Measurements from ENCODE around the gene DIS3L2.

DIS3L2 gene

DNA sequence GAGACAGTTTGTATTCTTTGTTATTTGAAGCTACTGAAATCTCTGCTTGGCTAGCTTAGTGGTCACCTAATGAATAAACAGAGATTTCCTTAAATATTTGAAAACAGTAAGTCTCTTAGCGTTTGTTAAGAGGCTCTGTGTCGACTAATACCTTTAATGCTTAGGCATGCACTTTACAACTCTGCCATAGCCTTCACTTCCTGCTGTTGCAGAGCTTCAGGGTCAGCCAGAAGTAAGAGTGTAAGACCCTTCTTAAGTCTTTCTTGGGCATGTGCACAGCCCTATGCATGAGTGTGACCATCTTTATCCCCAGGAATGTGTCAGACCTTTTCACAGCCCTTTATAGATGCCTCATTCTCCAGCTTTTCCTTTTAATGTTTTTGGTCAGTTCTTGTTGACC lies 221.8 kb downstream of the DIS3L2 start:
- no peak overlapping the region for H3K4me2 ChIP-seq
- no peaks in the 10 kb centered on the region for H3K4me1 ChIP-seq
- no peak for TF ChIP-seq Cebpa-rat (IDR thresholded peaks at IDR 0.05)
- peaks cover 24% of the 10 kb centered on the region for H3K9me3 ChIP-seq
- H3K9ac ChIP-seq = no peak overlapping the region
- no peaks in the 10 kb centered on the region for H3K27me3 ChIP-seq
- no peak overlapping the region for H3K27ac ChIP-seq
- H3K36me3 ChIP-seq = peaks cover 11% of the 10 kb centered on the region; the same call in 1 of the 2 replicates
- H4K20me1 ChIP-seq = no peaks in the 10 kb centered on the region
- no peak overlapping the region for H3K4me3 ChIP-seq

DNA sequence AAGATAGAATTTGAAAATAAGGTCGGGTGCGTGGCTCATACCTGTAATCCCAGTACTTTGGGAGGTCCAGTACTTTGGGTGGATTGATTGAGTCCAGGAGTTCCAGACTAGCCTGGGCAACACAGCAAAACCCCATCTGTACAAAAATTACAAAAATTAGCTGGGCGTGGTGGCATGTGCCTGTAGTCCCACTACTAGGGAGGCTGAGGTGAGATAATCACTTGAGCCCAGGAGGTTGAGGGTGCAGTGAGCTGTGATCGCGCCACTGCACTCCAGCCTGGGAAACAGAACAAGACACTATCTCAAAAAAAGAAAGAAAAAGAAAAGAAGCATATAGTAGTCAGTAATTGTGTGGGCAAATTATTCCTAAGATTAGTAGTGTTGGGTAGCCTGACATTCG lies 222.8 kb downstream of the DIS3L2 start:
- peaks cover 24% of the 10 kb centered on the region for H3K9me3 ChIP-seq

DNA sequence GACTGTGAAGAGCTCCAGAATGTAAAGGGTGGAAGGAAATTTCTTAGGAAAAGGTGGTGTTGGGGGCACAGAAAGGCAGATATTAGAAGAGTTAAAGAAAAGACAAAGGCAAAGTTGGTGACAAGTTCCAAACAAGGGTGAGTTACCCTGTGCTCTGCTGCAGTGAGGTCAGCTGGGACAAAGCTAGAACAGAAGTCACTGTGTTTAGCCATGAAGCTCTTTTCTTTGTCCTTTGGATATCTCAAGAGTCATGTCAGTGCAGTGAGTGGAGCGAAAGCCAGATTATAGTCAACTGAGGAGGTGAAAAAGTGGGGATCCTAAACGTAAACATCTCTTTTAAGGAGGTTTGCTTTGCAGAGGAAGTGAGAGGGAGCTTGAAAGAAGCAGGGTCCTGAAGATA lies 229.3 kb downstream of the DIS3L2 start:
- H3K4me1 ChIP-seq = peaks cover 10% of the 10 kb centered on the region
- TF ChIP-seq Cebpa-rat (IDR thresholded peaks at IDR 0.05) = no peak
- no peak overlapping the region for H3K27ac ChIP-seq
- no peak overlapping the region for H3K4me3 ChIP-seq
- H3K27me3 ChIP-seq = no peaks in the 10 kb centered on the region
- peaks cover 11% of the 10 kb centered on the region; the same call in 1 of the 2 replicates for H3K36me3 ChIP-seq
- peaks cover 18% of the 10 kb centered on the region for H3K9me3 ChIP-seq
- no peaks in the 10 kb centered on the region for H4K20me1 ChIP-seq
- H3K9ac ChIP-seq = no peak overlapping the region
- H3K4me2 ChIP-seq = no peak overlapping the region

More for the DNA sequence above, 222.8 kb downstream of the DIS3L2 start:
- Histone ChIP-seq H3K4me3 (no peak overlapping the region), H3K27ac (no peak overlapping the region), H3K9ac (no peak overlapping the region), H4K20me1 (no peaks in the 10 kb centered on the region), H3K4me1 (no peaks in the 10 kb centered on the region), H3K36me3 (peaks cover 11% of the 10 kb centered on the region; the same call in 1 of the 2 replicates), H3K4me2 (no peak overlapping the region), H3K27me3 (no peaks in the 10 kb centered on the region)
- no peak for TF ChIP-seq Cebpa-rat (IDR thresholded peaks at IDR 0.05)

DNA sequence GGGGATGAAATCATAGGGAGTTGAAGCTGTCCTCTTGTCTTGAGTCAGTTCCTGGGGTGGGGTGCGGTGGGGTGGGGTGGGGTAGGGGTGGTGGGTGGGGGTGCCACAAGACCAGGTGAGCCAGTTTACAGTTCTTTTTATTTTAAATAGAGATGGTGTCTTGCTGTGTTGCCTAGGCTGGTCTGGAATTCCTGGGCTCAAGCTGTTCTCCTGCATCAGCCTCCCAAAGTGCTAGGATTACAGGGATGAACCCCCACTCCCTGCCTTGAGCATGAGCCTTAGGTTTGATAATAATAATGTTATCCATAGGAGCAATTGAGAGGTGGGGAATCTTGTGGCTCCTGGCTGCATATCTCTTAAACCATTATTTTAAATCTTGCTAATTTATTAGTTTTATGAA lies 234.0 kb downstream of the DIS3L2 start:
- Histone ChIP-seq H3K9ac (no peak overlapping the region), H3K9me3 (peaks cover 15% of the 10 kb centered on the region), H3K4me3 (no peak overlapping the region), H3K36me3 (peaks cover 16% of the 10 kb centered on the region), H3K27ac (no peak overlapping the region), H3K4me1 (peaks cover 10% of the 10 kb centered on the region), H4K20me1 (no peaks in the 10 kb centered on the region), H3K27me3 (no peaks in the 10 kb centered on the region), H3K4me2 (no peak overlapping the region)
- TF ChIP-seq Cebpa-rat (IDR thresholded peaks at IDR 0.05) = no peak

DNA sequence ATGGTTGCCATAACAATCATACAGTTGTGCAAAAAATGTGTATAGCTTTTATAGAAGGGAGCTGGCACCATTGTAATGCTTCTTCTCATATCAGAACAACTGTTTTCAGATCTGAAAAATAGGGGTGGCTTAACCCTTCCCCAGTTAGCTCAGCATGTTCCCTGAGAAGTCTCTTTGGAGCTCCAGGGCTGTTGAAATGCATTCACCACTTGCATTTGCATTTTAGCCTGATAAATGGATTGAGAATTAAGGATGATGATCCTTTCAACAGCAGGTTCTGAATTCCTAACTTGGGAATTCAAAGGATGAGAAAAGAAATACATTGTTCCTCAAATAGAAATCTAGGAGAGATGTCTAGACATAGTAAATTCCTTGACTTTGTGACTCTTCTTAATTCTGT lies 235.3 kb downstream of the DIS3L2 start:
- H3K9me3 ChIP-seq = peaks cover 15% of the 10 kb centered on the region
- H3K4me3 ChIP-seq = no peak overlapping the region
- no peak overlapping the region for H3K4me2 ChIP-seq
- peaks cover 22% of the 10 kb centered on the region for H3K36me3 ChIP-seq
- H3K4me1 ChIP-seq = peaks cover 10% of the 10 kb centered on the region
- H4K20me1 ChIP-seq = no peaks in the 10 kb centered on the region
- no peak for TF ChIP-seq Cebpa-rat (IDR thresholded peaks at IDR 0.05)
- no peak overlapping the region for H3K9ac ChIP-seq
- no peaks in the 10 kb centered on the region for H3K27me3 ChIP-seq
- no peak overlapping the region for H3K27ac ChIP-seq

DNA sequence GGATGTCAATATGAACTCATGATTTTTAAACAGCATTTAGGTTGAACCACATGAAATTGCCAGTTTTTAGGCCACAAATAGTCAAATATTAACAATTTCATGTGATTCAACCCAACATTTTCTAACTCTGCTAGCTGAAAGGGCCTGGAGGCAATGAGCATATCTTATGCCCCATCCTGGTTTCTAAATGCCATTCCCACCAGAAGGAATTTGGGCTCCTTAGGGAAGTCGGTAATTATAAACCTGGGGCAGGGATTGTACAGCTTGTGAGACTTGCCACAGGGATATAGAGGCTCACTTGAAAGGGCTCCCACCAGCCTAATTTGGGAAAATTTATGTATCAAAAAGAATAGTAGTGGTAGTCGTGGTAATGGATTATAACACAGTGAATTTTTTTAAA lies 238.7 kb downstream of the DIS3L2 start:
- Histone ChIP-seq H3K9ac (no peak overlapping the region), H3K4me1 (no peaks in the 10 kb centered on the region), H3K27ac (no peak overlapping the region), H3K27me3 (no peaks in the 10 kb centered on the region), H3K4me3 (no peak overlapping the region), H3K4me2 (no peak overlapping the region), H3K9me3 (peaks cover under 1% of the 10 kb centered on the region; the same call in 1 of the 2 replicates), H3K36me3 (peaks cover 36% of the 10 kb centered on the region), H4K20me1 (no peaks in the 10 kb centered on the region)
- no peak for TF ChIP-seq Cebpa-rat (IDR thresholded peaks at IDR 0.05)

DNA sequence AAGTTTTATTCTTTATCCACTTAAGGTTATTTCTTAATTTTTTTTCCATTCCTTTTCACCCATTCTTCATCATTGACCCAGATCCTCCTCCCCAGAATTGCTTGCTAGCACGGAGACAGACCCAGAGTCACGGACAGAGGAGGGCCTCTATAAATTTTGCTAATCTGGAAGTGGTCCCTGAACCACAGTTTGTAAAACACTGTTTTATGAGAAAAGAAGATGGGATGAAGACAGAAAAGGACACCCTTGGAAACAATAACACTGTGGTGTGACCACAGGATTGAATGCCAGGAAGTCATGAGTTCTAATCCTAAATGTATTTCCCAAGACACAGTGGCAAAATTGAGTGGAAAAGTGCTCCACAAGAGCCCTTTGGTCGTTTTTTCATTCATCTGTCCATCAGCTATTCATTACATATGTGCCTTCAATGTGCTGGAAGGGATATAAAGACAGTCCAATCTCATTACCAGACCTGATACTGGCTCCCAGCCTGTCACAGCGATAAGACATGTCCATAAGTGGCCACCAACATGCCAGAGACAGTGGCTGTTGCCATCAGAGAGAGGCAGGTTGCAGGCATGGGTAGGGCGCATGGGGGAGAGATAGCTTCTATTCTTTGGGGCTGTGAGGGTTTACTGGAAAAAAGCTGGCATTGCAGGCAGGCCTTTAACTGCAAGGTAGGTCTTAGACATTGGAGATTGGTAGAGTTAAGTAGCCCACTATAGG lies 241.8 kb downstream of the DIS3L2 start:
- Histone ChIP-seq H3K4me1 (no peaks in the 10 kb centered on the region), H3K9ac (no peak overlapping the region), H3K27me3 (no peaks in the 10 kb centered on the region), H3K27ac (no peak overlapping the region), H3K9me3 (no peaks in the 10 kb centered on the region), H3K36me3 (peaks cover 36% of the 10 kb centered on the region), H3K4me3 (no peak overlapping the region), H4K20me1 (no peaks in the 10 kb centered on the region), H3K4me2 (no peak overlapping the region)
- no peak for TF ChIP-seq Cebpa-rat (IDR thresholded peaks at IDR 0.05)

DNA sequence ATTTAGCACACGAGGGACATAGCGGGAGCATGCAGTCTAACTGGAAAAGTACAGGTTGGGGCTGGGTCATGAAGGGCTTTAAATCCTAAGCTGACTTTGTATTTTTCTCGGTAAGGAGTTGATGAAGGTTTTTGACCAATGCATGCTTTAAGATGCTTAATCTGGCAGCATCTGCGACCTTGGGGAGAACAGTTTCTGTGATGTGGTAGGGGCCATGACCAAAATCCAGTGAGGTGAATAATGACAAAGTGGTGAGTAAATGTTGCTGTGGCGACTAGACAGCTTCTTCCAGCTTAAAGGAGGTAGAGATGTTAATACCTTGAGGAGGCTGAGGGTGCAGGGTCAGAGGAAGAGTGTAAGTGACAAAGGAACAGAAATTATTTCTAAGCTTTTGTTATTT lies 242.4 kb downstream of the DIS3L2 start:
- H3K9me3 ChIP-seq = no peaks in the 10 kb centered on the region
- no peaks in the 10 kb centered on the region for H3K4me1 ChIP-seq
- no peak overlapping the region for H3K27ac ChIP-seq
- H3K4me3 ChIP-seq = no peak overlapping the region
- H3K27me3 ChIP-seq = no peaks in the 10 kb centered on the region
- H3K9ac ChIP-seq = no peak overlapping the region
- TF ChIP-seq Cebpa-rat (IDR thresholded peaks at IDR 0.05) = no peak
- peaks cover 30% of the 10 kb centered on the region; the same call in 1 of the 2 replicates for H3K36me3 ChIP-seq
- H3K4me2 ChIP-seq = no peak overlapping the region
- H4K20me1 ChIP-seq = no peaks in the 10 kb centered on the region

DNA sequence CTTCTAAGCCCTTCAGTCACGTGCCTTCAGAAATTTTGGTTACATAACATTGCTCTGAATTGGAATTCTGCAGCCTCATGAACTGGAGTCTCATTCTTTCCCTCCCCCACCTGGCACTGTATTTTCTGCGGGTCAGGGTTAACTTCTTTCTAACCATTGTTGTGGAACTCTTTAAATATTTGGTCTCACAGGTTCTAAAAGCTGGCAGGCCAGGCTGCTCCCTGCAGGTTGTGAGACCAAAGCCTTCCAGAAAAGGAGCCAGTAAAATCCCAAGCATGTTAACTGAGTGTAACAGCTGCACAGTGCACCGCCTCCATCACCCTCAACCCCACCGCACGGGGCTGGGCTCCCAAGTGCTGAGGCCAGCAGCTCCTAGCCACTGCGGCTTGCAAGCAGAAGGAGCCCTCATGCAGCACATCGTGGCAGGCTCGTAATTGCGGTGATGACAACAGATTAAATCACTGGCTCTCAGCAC lies 243.0 kb downstream of the DIS3L2 start:
- H3K4me1 ChIP-seq = no peaks in the 10 kb centered on the region
- no peaks in the 10 kb centered on the region for H3K27me3 ChIP-seq
- H3K4me2 ChIP-seq = no peak overlapping the region
- no peak overlapping the region for H3K9ac ChIP-seq
- peaks cover 33% of the 10 kb centered on the region; the same call in 1 of the 2 replicates for H3K36me3 ChIP-seq
- no peaks in the 10 kb centered on the region for H4K20me1 ChIP-seq
- H3K9me3 ChIP-seq = no peaks in the 10 kb centered on the region
- H3K4me3 ChIP-seq = no peak overlapping the region
- no peak for TF ChIP-seq Cebpa-rat (IDR thresholded peaks at IDR 0.05)
- no peak overlapping the region for H3K27ac ChIP-seq

DNA sequence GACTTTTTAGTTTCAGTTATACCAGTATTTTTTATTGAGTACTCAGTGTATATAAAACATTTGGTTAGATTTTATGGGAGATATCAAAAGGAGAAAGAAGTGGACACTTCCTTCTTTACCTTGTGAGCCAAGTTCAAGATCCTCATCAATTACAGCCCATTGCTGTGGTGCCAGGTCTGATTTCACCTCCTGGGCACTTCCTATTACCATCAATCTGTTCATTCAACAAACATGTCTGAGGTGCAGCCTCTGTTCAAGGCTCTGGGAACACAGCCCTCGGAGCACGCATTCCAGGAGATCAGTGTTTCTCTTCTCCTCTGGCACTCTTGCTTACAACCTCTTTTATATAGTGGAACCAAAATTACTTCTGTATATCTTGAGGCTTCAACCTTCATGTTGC lies 245.7 kb downstream of the DIS3L2 start:
- Histone ChIP-seq H3K27me3 (no peaks in the 10 kb centered on the region), H3K4me1 (peaks cover 10% of the 10 kb centered on the region)
- no peak for TF ChIP-seq Cebpa-rat (IDR thresholded peaks at IDR 0.05)

More for the DNA sequence above, 245.7 kb downstream of the DIS3L2 start:
- Histone ChIP-seq H3K36me3 (peaks cover 42% of the 10 kb centered on the region), H3K9ac (no peak overlapping the region), H3K9me3 (no peaks in the 10 kb centered on the region), H3K4me2 (no peak overlapping the region), H4K20me1 (no peaks in the 10 kb centered on the region), H3K4me3 (no peak overlapping the region), H3K27ac (no peak overlapping the region)

Measured in BLaER1 (cell line).